ENCODE measurements around the gene DGKA.

- TF ChIP-seq CTCF (IDR thresholded peaks at IDR 0.05) (no peak), POLR2A (IDR thresholded peaks at IDR 0.05) (no peak), EP300 (IDR thresholded peaks at IDR 0.05) (no peak)
Measured at GRCh38 chr12:55972456-55972855, 41.5 kb downstream of the DGKA start.

All from suprapubic skin (tissue), 3 donors.